ENCODE results near the gene CCDC149.

The CCDC149 gene

GRCh38 chr4:24772061-24772705, 140.7 kb downstream of the CCDC149 start:
- no peak for DNase-seq

- no peak for DNase-seq
Measured at GRCh38 chr4:24771241-24771640, 141.6 kb downstream of the CCDC149 start.

- DNase-seq, result no peak
Measured at GRCh38 chr4:24770667-24771066, 142.2 kb downstream of the CCDC149 start.

- no peak for DNase-seq
Measured at GRCh38 chr4:24770032-24770584, 142.7 kb downstream of the CCDC149 start.

- no peak for DNase-seq
Measured at GRCh38 chr4:24769571-24769970, 143.3 kb downstream of the CCDC149 start.

GRCh38 chr4:24768604-24769003, 144.2 kb downstream of the CCDC149 start:
- DNase-seq, result no peak

GRCh38 chr4:24768006-24768405, 144.8 kb downstream of the CCDC149 start:
- DNase-seq, result peak; percentile 4

- no peak for DNase-seq
Measured at GRCh38 chr4:24765376-24765988, 147.4 kb downstream of the CCDC149 start.

GRCh38 chr4:24764345-24764744, 148.5 kb downstream of the CCDC149 start:
- no peak for DNase-seq

GRCh38 chr4:24763631-24764297, 149.1 kb downstream of the CCDC149 start:
- DNase-seq, result peak; percentile 1

All from NCI-H510A (cell line).